ENCODE data around the gene FHOD3.

Gene FHOD3

GRCh38 chr18:36398419-36398818 is 100.9 kb downstream of the FHOD3 start:
- TF ChIP-seq CTCF (IDR thresholded peaks at IDR 0.05; ENCODE audit: extremely low read depth, insufficient read depth, missing control alignments): no peak
- in situ Hi-C loops (cut with MboI; ENCODE audit: low pct_unique_long_range_greater_than_20kb, low sequenced_read_pairs, unreplicated experiment): no loop called here
- DNase-seq (ENCODE audit: low spot score): no peak

GRCh38 chr18:36399055-36399454 is 101.5 kb downstream of the FHOD3 start:
- no peak for TF ChIP-seq CTCF (IDR thresholded peaks at IDR 0.05; ENCODE audit: extremely low read depth, insufficient read depth, missing control alignments)
- DNase-seq (ENCODE audit: low spot score): no peak
- in situ Hi-C loops (cut with MboI; ENCODE audit: low pct_unique_long_range_greater_than_20kb, low sequenced_read_pairs, unreplicated experiment): no loop called here

- DNase-seq (ENCODE audit: low spot score): no peak
- no peak for TF ChIP-seq CTCF (IDR thresholded peaks at IDR 0.05; ENCODE audit: extremely low read depth, insufficient read depth, missing control alignments)
- in situ Hi-C loops (cut with MboI; ENCODE audit: low pct_unique_long_range_greater_than_20kb, low sequenced_read_pairs, unreplicated experiment): no loop called here
Measured at GRCh38 chr18:36401462-36401861, 103.9 kb downstream of the FHOD3 start.

- in situ Hi-C loops (cut with MboI; ENCODE audit: low pct_unique_long_range_greater_than_20kb, low sequenced_read_pairs, unreplicated experiment): no loop called here
- TF ChIP-seq CTCF (IDR thresholded peaks at IDR 0.05; ENCODE audit: extremely low read depth, insufficient read depth, missing control alignments): no peak
- DNase-seq (ENCODE audit: low spot score): no peak
Measured at GRCh38 chr18:36402765-36403396, 105.4 kb downstream of the FHOD3 start.

GRCh38 chr18:36403896-36404820 is 106.6 kb downstream of the FHOD3 start:
- TF ChIP-seq CTCF (IDR thresholded peaks at IDR 0.05; ENCODE audit: extremely low read depth, insufficient read depth, missing control alignments): no peak
- no peak for DNase-seq (ENCODE audit: low spot score)
- in situ Hi-C loops (cut with MboI; ENCODE audit: low pct_unique_long_range_greater_than_20kb, low sequenced_read_pairs, unreplicated experiment): no loop called here

- TF ChIP-seq CTCF (IDR thresholded peaks at IDR 0.05; ENCODE audit: extremely low read depth, insufficient read depth, missing control alignments): no peak
- DNase-seq (ENCODE audit: low spot score): no peak
- in situ Hi-C loops (cut with MboI; ENCODE audit: low pct_unique_long_range_greater_than_20kb, low sequenced_read_pairs, unreplicated experiment): no loop called here
Measured at GRCh38 chr18:36405611-36406010, 108.1 kb downstream of the FHOD3 start.
